Stimulated activated CD4-positive, alpha-beta T cell treated with anti-CD3 and anti-CD28 coated beads, Interleukin-15, amount 100 ng/mL, for 24 hours (primary cell): ENCODE measurements around the gene COQ10A.
"Not testable (repeated sequence)": the region's sequence is repeated elsewhere in the genome, so short reads cannot be mapped to it uniquely, and the experiment has no call there.

Source experiments
- DNase-seq: peaks from one replicate; pipeline ENCODE4 v3.0.0-alpha.2; 2020

COQ10A gene

DNA sequence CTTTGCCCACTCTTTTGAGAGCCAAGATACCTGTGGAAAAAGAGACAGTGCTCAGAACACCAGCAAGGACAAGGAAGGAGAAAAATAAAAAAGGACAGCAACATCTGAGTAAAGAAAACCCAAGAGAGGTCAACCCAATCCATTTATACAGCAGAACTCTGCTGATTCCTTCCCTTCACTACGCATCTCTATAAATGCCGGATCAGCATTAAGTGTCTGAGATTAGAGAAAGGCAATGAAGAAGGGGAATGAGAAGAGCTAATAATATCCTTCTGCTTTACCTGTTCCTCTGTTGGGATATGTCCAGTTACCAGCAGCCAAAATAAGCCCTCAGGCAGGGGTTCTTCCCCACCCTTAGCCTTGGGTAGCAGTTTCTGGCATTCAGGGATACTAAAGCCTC lies 15.8 kb downstream of the COQ10A start:
- no peak for DNase-seq

DNA sequence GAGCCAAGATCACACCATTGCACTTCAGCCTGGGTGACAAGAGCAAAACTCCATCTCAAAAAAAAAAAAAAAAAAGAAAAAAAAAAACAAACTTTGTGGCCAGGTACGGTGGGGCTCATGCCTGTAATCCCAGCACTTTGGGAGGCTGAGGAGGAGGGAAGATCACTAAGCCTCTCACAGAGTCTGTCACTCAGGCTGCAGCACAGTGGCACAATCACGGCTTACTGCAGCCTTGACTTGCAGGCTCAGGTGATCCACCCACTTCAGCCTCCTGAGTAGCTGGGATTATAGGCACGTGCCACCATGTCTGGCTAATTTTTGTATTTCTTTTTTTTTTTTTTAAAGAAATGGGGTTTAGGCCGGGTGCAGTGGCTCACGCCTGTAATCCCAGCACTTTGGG lies 17.5 kb downstream of the COQ10A start:
- DNase-seq: not testable (repeated sequence)

DNA sequence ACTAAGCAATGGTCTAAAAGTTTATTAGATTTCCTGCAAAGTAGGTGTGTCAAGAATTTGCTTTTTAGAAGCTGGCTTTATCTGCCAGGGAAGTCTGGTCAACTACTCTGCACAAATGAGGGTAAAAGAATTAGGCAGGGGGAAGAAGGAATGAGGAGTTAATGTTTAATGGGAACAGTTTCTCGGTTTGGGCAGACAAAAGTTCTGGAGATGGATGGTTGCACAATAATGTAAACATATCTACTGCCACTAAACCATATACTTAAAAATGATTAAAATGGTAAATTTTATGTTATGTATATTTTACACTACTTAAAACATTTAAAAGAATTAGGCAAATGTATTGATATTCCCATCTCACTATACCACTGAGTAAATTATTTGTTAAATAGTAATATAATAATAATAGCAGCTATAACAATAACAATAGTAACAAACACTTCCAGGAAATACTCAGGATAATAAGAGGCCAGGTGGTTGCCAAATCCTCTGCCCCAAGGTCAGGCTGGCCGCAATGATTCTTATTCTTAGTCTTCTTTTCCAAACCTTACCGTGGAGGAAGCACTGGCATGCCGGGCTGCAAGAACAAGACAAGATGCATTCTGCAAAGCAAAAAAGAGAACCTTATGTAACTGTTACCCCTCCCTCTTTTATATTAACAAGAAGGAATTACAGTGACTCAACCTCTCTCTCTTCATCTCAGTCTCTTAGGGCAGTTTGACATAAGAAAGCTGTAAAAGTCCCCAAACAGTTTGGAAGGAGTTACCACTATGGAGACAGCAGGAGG lies 19.5 kb downstream of the COQ10A start:
- DNase-seq: no peak

DNA sequence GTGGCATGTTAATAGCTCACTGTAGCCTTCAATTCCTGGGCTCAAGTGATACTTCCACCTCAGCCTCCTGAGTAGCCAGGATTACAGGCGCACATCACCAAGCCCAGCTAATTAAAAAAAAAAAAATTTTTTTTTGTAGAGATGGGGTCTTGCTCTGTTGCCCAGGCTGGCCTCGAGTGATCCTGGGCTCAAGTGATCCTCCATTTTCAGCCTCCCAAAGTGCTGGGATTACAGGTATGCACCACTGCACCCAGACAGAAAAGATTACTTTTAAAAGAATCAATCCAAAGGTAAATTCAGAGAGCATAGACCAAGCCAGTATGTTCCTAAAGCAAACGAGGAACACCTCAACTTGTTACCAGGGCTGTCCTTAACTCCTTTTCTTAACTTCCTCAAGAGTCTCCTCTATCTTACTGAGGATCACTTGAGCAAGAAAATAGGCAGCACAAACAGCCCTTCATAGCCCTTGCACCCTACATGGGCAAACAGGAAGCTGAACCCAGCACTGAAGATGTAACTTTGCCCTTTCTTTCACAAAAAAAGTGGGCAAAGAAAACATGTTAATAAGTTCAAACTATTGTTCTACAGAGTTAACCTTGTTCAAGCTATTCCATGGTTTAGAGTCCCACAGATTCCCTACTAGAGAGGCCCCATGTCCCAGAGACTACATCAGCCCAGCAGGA lies 22.1 kb downstream of the COQ10A start:
- no peak for DNase-seq

DNA sequence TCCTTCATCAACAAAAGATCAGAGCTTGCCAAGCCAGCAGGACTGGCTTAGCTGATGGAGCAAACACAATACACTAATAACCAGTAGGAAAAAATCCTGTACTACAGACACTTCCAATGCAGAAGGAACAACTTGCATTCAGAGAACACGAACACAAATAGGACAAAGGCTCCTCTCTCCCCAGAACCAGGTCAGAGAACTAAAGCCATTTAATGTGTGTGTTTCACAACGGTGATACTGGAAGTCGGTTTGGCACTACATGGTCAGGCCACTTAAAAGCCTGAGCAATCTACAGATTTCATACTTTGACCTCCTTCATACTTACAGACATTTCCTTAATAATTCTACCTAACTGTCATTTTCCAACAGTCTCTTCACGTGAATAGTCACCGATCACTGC lies 27.1 kb downstream of the COQ10A start:
- DNase-seq: no peak

DNA sequence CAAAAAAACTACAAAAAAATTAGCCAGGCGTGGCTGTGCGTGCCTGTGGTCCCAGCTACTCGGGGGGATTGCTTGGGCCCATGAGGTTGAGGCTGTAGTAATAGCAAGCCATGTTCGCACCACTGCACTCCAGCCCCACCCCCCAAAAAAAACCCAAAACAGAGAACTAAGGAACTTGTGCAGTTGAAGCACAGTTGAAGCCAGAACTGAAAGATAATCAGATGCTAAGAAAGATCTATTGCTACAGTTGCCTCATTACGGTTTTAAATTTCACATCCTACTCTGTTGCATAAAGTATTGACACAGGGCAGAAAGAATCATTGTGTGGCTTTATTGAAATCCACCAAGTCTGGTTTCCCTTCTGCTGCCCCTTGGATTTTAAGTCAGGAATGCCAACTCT lies 29.6 kb downstream of the COQ10A start:
- DNase-seq: no peak

DNA sequence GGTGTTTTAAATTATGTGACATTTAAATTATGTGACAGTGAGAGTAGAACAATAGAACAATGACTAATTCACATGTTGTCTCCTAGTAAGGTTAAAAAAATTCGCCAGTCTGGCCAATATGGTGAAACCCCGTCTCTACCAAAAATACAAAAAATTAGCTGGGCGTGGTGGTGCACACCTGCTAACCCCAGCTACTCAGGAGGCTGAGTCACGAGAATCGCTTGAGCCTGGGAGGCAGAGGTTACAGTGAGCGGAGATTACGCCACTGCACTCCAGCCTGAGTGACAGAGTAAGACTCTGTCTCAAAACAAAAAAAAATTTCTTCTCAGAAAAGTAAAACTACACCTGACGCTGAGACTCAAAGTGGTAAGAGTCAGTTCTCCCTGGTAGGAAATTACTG lies 30.7 kb downstream of the COQ10A start:
- DNase-seq: peak; percentile 12

DNA sequence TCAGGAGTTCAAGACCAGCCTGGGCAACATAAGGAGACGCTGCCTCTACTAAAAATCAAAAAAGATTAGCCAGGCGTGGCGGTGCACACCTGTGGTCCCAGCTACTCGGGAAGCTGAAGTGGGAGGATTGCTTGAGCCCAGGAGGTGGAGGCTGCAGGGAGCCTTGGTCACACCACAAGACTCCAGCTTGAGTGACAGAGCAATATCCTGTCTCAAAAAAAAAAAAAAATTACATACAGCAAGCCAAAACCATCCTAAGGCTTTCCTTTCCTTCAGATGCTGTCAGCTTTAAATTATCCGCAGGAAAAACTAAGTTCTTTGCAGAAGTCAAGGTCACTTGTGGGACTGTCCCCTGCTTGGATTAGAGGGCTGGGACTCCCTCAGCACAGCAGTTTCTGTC lies 32.1 kb downstream of the COQ10A start:
- DNase-seq: no peak

DNA sequence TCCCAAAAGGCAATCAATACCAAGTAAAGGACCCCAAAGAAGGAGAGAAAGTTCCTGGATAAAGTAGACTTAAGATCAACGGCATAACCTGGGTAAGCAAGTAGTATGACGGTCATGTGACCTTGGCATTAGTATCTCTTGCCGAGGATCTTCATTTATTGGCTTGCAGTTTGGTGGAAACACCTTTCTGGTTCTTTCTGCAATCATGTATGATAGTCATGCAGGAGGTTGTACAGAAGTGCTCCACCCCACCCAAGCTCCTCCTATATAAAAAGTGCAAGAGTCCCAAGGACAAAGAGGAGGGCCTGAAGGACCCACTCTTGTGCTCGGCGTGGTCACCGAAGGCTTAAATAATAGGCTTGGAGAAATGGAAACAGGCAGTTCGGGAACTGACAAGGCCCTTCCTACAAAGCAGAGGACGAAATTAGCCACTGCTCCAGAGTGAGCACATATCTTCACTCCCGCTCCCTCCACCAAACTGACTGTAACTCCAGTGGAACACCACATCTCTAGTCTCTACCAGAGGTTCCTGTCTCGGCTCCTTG lies 32.6 kb downstream of the COQ10A start:
- DNase-seq: peak; percentile 39

DNA sequence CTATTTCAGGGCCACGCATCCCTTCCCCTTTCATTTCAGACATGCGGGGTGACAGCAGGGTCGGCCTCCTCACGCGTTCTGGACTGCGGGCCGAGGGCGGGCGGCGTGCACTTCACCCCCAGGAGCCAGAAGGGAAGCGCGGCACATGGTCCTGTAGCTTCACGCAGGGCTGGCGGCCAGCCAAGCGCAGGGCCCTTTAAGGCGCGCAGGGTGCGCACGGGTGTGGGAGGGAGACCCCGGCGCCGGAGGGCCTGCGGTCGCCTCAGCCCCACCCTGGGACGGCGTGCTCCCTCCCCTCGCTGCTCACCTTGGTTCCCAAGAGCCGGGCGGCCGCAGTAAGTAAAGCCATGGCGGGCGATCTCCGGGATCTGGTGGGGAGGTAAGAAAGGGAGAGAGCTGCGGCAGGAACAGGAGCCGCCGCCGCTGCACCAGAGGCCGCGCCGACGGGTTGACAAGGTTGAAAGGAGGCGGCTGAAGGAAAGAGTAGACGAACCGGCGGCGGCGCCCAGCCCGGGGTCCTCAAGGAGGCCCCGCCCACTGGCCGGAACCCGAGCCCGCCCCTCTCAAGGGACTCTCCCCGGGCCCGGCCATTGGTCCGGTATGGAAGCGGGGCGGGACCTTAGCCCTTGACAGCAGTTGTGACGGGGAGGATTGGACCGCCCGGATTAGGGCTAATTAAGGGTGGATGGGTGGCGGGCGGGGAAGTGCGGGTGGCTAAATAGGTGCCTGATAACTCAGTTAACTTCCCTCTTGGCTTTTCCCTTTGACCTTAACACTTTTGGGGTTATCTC lies 33.3 kb downstream of the COQ10A start, which contains the start of gene CS:
Gene CS (minus strand): TSS at position 478 of the 791 bp plus-strand sequence. CDS start 129 bp downstream, at position 349.
- DNase-seq: peak; percentile 100

DNA sequence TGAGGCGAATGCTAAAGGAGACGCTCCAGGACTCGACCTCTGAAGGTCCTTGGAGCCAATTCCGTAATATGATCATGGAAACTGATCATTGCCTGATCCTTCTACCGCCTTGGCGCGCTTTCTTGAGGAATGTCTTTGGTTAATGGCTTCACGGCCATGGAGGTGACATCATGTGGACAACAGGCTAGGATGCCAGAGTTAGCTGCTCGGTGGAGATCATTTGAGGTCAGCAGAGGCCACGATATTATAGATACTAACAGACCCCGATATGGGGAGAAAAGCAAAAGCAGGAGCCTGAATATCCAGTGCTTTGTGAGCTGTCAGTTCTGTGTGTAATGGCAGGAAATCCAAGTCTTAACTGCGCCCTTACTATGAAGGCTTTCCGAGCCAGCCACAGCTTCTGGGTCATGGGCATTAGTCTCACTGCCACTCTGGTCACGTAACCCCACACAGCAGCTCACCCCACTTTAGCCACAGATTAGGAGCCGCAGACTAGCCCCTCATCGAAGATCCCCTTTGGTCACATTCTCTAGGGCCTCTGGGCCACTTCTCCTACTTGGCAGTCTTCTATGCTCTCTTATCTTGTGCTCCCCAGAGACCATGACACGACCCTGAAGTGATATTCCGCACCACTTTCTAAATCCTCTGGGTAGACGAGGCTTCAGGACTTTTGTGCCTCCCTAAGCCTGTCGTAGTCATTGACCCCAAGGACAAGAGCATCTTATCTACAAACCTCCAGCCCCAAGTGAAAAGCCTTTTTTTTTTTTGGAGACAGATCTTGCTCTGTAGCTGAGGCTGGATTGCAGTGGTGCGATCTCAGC lies 34.1 kb downstream of the COQ10A start:
- DNase-seq: no peak

DNA sequence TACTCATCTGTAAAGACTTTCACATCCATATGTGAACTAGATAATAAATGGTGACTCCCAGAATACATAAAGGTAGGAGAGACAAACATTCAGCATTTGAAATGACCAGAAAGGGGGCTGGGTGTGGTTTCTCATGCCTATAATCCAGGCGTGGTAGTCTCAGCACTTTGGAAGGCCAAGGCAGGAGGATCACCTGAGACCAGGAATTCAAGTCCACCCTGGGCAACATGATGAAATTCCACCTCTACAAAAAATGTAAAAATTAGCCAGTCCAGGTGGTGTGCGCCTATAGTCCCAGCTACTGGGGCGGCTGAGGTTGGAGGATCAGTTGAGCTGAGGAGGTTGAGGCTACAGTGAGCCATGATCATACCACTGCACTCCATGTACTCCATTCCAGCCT lies 37.5 kb downstream of the COQ10A start:
- DNase-seq: no peak

DNA sequence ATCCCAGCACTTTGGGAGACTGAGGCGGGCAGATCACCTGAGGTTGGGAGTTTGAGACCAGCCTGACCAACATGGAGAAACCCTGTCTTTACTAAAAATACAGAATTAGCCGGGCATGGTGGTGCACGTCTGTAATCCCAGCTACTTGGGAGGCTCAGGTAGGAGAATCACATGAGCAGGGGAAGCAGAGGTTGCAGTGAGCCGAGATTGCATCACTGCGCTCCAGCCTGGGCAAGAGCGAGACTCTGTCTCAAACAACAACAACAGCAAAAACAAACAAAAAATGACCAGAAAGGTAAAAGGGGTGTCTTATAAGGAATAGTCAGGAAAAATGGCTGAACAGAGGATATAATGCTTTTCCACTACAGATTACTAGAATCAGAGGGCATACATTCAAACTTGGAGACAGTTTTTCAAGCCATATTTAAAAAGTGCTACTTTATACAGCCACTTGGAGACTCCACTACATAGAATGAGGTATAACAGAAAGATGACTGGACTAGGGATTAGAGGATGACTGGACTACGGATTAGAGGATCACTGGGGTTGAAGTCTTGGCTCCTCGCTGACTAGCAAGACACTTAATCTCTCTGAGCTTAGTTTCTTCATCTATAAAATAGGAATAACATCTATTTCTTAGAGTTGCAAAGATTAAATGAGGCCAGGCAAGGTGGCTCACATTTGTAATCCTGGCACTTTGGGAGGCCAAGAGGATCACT lies 38.3 kb downstream of the COQ10A start:
- DNase-seq: no peak

DNA sequence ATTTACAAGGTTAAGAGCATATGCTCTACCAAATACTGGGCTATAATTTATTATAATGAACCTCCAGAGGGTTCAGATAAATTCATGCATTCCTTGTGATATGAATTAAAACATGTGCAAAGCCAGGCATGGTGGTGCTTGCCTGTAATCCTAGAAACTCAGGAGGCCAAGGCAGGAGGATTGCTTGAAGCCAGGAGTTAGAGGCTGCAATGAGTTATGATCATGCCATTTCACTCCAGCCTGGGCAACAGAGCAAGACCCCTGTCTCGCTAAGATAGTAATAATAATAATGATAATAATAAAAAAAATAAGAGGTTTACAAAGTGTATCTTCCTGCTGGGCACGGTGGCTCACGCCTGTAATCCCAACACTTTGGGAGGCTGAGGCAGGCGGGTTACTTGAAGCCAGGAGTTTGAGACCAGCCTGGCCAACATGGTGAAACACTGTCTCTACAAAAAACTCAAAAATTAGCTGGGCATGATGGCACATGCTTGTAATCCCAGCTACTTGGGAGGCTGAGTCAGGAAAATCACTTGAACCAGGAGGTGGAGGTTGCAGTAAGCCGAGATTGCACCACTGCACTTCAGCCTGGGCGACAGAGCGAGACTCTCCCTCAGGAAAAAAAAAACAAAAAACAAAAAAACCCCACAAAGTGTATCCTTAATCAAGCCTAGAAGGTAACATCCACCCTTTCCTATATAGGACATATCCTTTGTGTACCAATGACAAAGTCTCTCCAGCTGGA lies 40.7 kb downstream of the COQ10A start:
- DNase-seq: no peak

DNA sequence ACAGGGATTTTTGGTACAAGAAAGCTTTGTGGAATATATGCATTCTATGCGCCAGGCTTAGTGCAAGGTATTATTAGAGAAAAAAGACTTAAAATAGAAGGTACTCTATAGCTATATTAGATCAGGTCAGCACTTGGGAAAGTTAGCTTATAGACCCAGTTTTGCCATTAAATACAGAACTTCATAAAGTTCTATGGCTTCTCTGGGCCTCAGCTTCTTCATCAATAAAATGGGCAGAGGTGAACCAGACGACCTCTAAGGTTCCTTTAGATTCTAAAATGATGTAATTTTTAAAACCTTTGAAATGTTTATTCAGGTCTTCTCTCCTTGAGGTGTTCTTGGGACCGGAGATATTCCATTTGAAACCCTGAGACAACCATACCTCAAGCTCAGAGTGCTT lies 42.0 kb downstream of the COQ10A start:
- DNase-seq: no peak

DNA sequence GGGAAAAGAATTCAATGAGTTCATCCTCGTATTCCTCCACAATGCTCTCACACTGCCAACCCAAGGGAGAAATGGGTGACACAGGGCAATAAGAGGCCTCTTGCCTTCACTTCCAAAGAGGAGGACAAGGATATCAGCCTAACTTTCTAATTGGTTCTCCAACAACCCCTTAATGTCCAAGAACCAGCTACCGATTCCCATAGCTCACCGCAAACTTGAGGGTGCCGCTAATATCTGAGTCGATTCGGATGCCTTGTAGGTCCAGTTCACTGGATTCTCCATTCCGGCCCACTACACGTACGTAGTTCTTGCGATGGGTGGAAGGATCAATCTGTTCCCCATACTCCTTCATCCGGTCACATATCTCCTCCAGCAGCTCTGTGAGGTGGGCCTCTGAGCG lies 44.3 kb downstream of the COQ10A start:
- no peak for DNase-seq

DNA sequence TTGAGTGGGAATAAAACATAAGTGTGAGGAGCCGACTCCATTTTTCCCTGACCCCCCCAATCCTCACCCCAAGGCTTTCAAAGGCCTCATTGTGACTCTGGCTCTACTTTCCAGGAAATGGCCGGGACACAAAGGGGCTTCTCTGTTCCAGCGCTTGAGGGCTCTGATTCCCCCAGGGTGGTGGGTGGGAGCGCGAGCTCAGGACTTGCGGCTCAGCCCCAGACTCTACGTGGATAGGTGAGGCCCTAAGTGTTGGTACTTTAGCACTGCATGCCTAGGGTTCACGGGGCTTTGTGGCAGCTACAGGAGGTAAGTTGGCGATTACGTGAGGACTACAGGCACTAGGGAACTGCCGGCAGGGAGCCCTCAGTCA lies 48.5 kb downstream of the COQ10A start:
- no peak for DNase-seq

DNA sequence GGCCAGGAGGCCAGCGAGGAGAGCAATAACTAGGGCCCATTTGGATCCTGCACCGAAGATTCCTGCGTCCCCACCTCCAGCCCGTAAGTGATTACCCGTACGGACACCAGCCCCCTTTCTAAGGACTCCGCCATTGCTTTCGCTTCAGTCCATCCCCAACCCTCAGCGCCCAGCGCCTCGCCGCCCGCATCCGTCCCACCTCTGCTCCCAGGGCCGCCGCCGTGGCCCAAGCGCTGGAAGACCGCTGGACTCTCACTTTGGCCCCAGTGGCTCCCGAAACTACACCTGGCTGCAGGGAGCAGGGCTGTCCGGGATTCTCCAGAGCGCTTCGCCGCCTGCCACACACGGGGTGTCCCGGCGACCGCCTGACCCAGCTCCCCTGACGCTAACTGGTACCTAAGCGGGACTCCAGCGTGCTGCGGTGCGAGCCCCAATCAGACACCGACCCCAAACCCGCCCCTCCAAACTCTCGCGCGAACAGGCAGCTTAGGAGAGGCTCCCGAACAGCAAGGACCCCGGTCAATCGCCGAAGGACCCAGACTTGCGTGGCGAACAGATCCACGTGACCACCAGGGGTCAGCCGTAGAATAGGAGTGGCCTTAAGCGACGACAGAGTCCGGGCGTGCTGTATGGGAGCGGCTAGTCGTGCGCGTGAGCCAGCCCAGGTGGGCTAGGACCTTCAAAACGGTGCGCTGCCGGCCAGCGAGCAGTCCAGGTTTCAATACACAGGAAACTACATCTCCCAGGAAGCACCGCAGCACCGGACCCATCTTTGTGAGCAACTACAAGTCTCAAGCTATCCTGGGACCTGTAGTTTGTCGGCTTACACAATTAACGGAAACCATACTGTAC lies 49.1 kb downstream of the COQ10A start, which contains the start of gene CNPY2:
Gene CNPY2 (minus strand): TSS at position 367 of the 852 bp plus-strand sequence. CDS start 771 bp downstream, outside the sequence.
- DNase-seq: peak; percentile 97

DNA sequence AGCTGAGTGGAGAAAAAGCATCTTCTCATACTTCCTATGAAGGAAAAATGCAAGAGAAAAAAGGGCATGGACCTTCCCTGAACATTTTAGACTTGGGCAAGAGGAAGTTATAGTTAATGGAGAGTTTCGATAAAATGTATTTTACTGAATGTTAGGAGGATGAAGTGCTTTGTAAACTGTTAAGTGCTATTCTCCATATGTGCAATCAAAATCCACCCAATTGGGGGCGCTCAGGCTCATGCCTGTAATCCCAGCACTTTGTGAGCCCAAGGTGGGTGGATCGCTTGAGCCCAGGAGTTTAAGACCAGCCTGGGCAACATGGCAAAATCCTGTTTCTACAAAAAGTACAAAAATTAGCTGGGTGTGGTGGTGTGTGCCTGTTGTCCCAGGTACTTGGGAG lies 50.9 kb downstream of the COQ10A start:
- no peak for DNase-seq
